ENCODE data around the gene CARS2.

DNA sequence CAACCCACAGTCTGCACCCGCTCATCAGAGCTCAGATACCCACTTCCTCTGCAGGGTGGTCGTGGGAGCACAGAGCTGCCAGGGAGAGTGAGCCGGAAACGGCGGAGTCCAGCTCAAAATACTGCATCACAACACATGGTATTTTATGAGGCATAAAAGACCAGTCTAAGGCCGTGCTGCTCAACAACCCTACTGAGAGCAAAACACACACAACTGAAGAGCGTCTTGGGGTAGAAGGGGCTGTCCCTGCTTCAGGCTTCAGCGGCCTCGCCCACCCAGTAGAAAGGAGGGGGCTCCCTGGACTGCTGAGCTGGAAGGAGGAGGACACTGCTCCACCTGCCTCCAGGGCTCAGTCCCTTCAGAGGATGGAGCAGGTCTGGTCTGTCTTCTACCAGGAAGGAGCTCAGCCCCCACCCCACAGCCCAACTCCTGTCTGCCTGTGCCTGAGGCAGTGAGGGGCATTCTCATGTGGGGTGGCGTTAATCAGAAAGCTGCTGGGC, 53.6 kb downstream of the CARS2 start:
- TF ChIP-seq GATA2 (IDR thresholded peaks at IDR 0.05; ENCODE audit: low read depth, low read length) (no peak), GATA3 (IDR thresholded peaks at IDR 0.05; ENCODE audit: low read depth, low read length) (no peak)
